Hematopoietic multipotent progenitor cell treated with erythropoietin and hydrocortisone succinate and interleukin-3 and kit ligand, for 4 days (in vitro differentiated cells): ENCODE measurements around the gene RBBP5.
A peak's percentile ranks its signal among the peaks of the same experiment; 100 is the strongest.

Source experiments
- DNase-seq: peaks from one replicate; pipeline ENCODE4 v3.0.0-alpha.2; 2015

Gene RBBP5

GRCh38 chr1:205128050-205128449 is 6.3 kb upstream of the RBBP5 start:
- DNase-seq = no peak

GRCh38 chr1:205127646-205128045 is 5.9 kb upstream of the RBBP5 start:
- no peak for DNase-seq

GRCh38 chr1:205124726-205125125 is 2.9 kb upstream of the RBBP5 start:
- DNase-seq = peak; percentile 32

- no peak for DNase-seq
These were observed 708 bp upstream of the RBBP5 start for GRCh38 chr1:205122489-205122882.

GRCh38 chr1:205118752-205119151 is 3.0 kb downstream of the RBBP5 start:
- peak; percentile 53 for DNase-seq

GRCh38 chr1:205111354-205111753 is 10.4 kb downstream of the RBBP5 start:
- peak; percentile 36 for DNase-seq

GRCh38 chr1:205109711-205110110 is 12.1 kb downstream of the RBBP5 start:
- DNase-seq = no peak

- no peak for DNase-seq
These were observed 12.5 kb downstream of the RBBP5 start for GRCh38 chr1:205109269-205109668.

GRCh38 chr1:205108464-205108863 is 13.3 kb downstream of the RBBP5 start:
- no peak for DNase-seq

- DNase-seq = no peak
These were observed 14.5 kb downstream of the RBBP5 start for GRCh38 chr1:205107327-205107726.

GRCh38 chr1:205102404-205102803 is 19.4 kb downstream of the RBBP5 start:
- DNase-seq = no peak

- no peak for DNase-seq
These were observed 23.5 kb downstream of the RBBP5 start for GRCh38 chr1:205098242-205098641.

GRCh38 chr1:205095422-205095821 is 26.4 kb downstream of the RBBP5 start:
- DNase-seq = no peak

- no peak for DNase-seq
These were observed 30.6 kb downstream of the RBBP5 start for GRCh38 chr1:205091043-205091740.

- no peak for DNase-seq
These were observed 33.4 kb downstream of the RBBP5 start for GRCh38 chr1:205088341-205088740.

GRCh38 chr1:205084360-205084759 is 37.4 kb downstream of the RBBP5 start, which contains the start of gene TMEM81:
Gene TMEM81, minus strand, starts transcription at chr1:205084460. Its CDS starts 140 bp downstream, at chr1:205084320.
- DNase-seq = no peak

GRCh38 chr1:205082431-205082830 is 39.3 kb downstream of the RBBP5 start:
- DNase-seq = no peak

- DNase-seq = no peak
These were observed 43.9 kb downstream of the RBBP5 start for GRCh38 chr1:205077934-205078311.

GRCh38 chr1:205077158-205077933 is 44.4 kb downstream of the RBBP5 start:
- no peak for DNase-seq

GRCh38 chr1:205076245-205076761 is 45.5 kb downstream of the RBBP5 start:
- DNase-seq = peak; percentile 48

- DNase-seq = no peak
These were observed 46.1 kb downstream of the RBBP5 start for GRCh38 chr1:205075642-205076155.

GRCh38 chr1:205074513-205074912 is 47.3 kb downstream of the RBBP5 start:
- DNase-seq = no peak

GRCh38 chr1:205074084-205074483 is 47.7 kb downstream of the RBBP5 start:
- DNase-seq = no peak

GRCh38 chr1:205073511-205073910 is 48.3 kb downstream of the RBBP5 start:
- no peak for DNase-seq
